Urothelium cell line (cell line): ENCODE results near the gene LECT2.

ENCODE experiments used
- DNase-seq: peaks from one replicate; pipeline ENCODE4 v3.0.0; 2011; ENCODE audit warnings: low spot score, mixed read lengths
- FAIRE-seq: peaks from 2 replicates; lab custom pipeline; 2011; peaks lifted over from hg19 to GRCh38; lab: Jason Lieb, UNC

The LECT2 gene

GRCh38 chr5:135979510-135979909 lies 24.7 kb upstream of the LECT2 start:
- DNase-seq (no peak), FAIRE-seq (no peak)

- no peak for FAIRE-seq
Observed at GRCh38 chr5:135978993-135979392, 24.2 kb upstream of the LECT2 start.

GRCh38 chr5:135978212-135978631 lies 23.4 kb upstream of the LECT2 start:
- FAIRE-seq (no peak), DNase-seq (no peak)

More at GRCh38 chr5:135978993-135979392, 24.2 kb upstream of the LECT2 start:
- no peak for DNase-seq

- FAIRE-seq (no peak), DNase-seq (no peak)
Observed at GRCh38 chr5:135977375-135977928, 22.7 kb upstream of the LECT2 start.

DNA sequence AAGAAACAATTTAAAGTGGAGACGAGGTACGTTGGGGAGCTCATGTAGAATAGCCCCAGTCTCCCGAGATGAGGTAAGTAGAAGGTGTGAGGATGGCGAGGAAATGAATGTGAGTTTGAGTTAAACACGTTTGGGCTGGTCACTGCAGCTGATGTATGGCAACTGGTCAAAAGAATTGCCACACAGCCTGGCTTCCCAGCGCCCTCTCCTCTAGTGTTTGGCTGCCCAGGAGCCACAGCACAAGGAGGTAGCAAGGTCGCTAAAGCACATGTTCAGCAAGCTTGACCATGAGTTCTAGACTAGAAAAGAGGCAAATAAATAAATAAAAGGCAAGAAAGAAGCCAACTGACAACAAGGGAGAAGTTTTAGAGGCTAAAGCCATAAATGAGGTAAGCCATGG lies 21.4 kb upstream of the LECT2 start:
- DNase-seq (no peak), FAIRE-seq (no peak)

DNA sequence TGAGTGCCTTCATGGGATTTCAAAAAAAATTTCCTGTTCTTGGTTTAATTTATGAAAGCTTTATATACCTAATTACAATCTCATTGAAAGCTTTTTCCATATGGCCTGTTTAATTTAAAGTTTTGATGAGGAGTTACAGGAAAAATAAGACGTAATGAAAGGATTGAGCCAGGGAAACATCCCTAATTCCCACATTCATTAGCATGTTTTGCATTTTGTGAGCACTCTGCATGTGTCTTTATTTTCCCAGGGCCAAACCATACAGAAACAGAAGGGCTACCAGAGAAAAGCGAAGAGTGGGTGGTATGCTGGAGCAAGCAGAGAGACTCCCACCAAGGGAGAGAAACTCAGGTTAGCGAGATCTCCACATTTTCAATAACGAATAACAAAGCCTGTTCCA lies 20.3 kb upstream of the LECT2 start:
- FAIRE-seq (no peak), DNase-seq (no peak)

DNA sequence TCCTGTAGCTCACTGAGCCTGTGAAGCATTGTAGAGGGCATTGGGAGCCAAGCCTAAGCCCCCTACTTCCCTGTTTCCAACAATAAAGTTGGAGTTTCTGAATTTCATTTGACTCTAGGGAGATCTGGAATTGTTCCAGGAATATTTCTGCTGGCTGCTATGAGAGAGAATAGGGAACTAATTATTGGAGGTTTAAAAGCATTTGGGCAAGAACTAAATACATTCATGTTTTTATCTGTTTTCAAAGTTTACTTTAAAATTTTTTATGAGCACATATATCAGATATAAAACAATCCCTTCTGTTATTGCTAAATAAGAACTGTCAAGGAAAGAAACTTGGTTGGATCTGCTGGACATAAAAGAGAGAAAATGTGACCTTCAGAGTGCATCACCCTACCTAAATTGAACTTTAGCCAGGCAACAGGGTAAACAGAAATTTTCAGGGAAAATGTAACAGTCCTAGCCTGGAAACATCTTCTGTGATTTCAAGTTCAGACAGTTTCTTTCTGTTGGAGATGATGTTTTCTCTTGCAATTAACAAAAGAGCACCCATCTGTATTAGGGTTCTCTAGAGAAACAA lies 19.3 kb upstream of the LECT2 start:
- FAIRE-seq (no peak), DNase-seq (no peak)

GRCh38 chr5:135973323-135974020 lies 18.7 kb upstream of the LECT2 start:
- DNase-seq, result no peak
- FAIRE-seq, result no peak

DNA sequence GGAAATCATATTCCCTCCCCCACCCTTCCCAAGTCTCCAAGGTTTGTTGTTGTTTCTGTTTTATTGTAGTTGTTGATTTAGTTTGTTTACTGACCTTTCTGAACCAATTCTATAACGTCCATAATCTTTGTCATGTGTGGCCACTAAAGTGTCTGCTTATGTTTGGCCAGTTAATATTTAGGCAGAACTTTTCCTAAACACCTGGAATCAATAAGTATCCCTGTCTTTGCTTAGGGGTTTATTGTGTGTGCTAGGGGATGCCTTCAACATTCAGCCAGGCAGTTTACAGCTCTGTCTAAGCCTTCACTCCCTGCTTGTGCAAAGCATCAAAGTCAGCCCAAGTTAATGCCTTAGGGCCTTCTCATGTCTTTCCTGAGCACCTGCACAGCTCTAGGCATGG lies 16.9 kb upstream of the LECT2 start:
- no peak for DNase-seq
- FAIRE-seq, result no peak

GRCh38 chr5:135966790-135967189 lies 12.0 kb upstream of the LECT2 start:
- DNase-seq (no peak), FAIRE-seq (no peak)

GRCh38 chr5:135966165-135966564 lies 11.4 kb upstream of the LECT2 start:
- FAIRE-seq (no peak), DNase-seq (no peak)

- DNase-seq, result no peak
- FAIRE-seq, result no peak
Observed at GRCh38 chr5:135965504-135965903, 10.7 kb upstream of the LECT2 start.

GRCh38 chr5:135964670-135965320 lies 10.0 kb upstream of the LECT2 start:
- no peak for DNase-seq
- no peak for FAIRE-seq

GRCh38 chr5:135955525-135955924 lies 742 bp upstream of the LECT2 start:
- FAIRE-seq (no peak), DNase-seq (no peak)

GRCh38 chr5:135953850-135954249 lies 933 bp downstream of the LECT2 start:
- FAIRE-seq (no peak), DNase-seq (no peak)

DNA sequence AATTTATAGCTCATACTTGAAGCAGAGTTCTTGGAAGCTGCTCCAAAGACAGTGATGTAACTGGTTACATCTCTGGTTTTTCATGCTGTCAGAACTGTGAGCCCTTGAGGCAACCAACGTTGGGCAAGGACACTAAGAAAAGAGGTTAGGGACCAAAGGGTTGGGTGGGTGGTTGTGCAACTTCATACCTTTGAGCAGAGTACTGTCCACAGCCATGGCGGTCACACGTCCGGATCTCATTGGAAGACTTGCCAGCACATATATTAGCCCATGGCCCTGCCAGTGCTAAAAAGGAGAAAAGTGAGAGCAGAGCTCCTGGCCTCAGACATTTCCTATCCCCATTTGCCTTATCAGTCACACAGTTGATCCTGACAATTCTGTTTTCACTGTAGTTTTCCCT lies 2.1 kb downstream of the LECT2 start:
- DNase-seq (no peak), FAIRE-seq (no peak)

DNA sequence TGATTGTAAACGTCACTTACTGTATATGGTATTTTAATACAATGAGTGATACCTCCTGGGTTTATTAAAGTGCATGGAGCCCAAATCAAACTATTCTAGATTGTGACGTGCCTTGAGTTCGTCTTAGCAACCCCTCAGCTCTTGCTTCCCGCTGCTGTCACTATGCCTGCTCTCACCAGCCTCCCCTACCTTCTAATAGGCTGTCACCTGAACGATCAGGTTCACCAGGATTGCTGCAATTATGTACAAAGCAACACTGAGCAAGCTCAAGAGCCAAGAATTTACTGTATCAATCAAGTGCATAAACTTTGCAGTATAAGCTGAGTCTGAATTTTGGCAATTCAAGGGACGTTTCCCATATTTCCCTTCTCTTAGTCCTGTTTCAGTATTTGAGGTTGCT lies 3.0 kb downstream of the LECT2 start:
- DNase-seq (no peak), FAIRE-seq (no peak)

DNA sequence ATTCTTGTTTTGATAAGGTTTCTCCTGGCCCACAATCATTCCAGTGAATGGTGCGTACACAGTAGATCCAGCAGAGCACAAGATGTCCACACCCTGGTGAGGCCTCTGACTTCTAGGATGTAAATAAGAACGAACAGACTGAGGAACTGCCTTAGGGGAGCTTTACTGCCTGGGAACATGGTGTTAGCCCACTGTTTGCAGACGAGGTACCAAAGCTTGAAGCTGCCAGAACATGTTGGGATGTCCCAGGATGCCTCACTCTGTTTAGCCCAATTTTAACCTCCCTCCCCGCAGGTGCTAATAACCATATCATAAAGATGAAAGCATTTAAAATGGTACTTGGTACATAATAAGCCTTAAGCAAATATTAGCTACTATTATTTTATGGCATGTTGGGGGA lies 3.5 kb downstream of the LECT2 start:
- DNase-seq, result no peak
- no peak for FAIRE-seq

GRCh38 chr5:135950611-135951010 lies 4.2 kb downstream of the LECT2 start:
- FAIRE-seq (no peak), DNase-seq (no peak)

DNA sequence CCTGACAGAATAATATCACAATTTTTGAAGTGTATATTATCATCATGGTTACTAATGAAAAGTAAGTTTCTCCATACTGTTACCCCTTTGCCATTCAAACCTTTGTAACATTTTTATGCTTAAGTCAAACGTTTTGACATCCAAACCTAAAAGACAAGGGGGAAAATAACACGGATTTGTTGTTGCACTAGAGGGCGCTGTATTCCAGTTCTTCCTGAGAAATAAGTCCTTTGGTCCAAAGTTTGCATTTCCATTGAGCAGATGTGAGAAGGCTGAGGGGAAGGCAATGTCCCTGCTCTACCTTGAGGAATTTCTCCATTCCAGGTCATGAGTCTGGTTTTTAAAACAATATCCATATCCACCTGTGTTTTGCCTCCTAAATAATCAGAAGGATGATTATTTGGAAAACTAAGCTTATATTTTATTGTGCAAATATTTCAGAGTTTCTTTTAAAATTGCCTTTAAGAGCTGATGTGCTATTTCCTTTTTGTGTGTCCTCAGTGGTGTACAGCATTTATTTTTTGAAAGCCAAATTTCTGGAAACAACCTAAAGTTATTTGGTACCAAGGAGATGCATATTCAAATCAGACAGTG lies 9.7 kb downstream of the LECT2 start:
- no peak for FAIRE-seq
- peak; percentile 37 for DNase-seq

GRCh38 chr5:135944564-135944963 lies 10.2 kb downstream of the LECT2 start:
- no peak for FAIRE-seq
- no peak for DNase-seq
